H9 (cell line): ENCODE results near the gene AP4S1. TPM values are rescaled to one million over a fixed set of nuclear protein-coding genes. Genes with fewer than 3 reads are reported as not detected.
A peak's percentile ranks its signal among the peaks of the same experiment; 100 is the strongest.

Source experiments
- DNase-seq: peaks from one replicate; pipeline ENCODE4 v3.0.0-alpha.2; 2017
- H2AFZ ChIP-seq: one replicate; pipeline ENCODE4 v1.6.1; 2013; ENCODE audit warnings: mild to moderate bottlenecking, low read length, control low read depth, moderate library complexity
- H2AK5ac ChIP-seq: 2 replicates; pipeline ENCODE4 v1.6.1; 2013; ENCODE audit warnings: low read length, control low read depth, mixed read lengths; ENCODE audit not compliant: insufficient read length
- H2BK120ac ChIP-seq: one replicate; pipeline ENCODE4 v1.6.1; 2013; ENCODE audit warnings: low read depth, mild to moderate bottlenecking, low read length, control low read depth, inconsistent platforms; ENCODE audit not compliant: poor library complexity, severe bottlenecking
- H2BK12ac ChIP-seq: 2 replicates; pipeline ENCODE4 v1.6.1; 2013; ENCODE audit warnings: low read length, control low read depth, mixed read lengths, low read depth; ENCODE audit not compliant: insufficient read length
- H2BK15ac ChIP-seq: 2 replicates; pipeline ENCODE4 v1.6.1; 2013; ENCODE audit warnings: low read depth, low read length, control low read depth
- H2BK20ac ChIP-seq: one replicate; pipeline ENCODE4 v1.6.1; 2013; ENCODE audit warnings: low read depth, mild to moderate bottlenecking, low read length, control low read depth, inconsistent platforms; ENCODE audit not compliant: poor library complexity, severe bottlenecking
- H2BK5ac ChIP-seq: 2 replicates; pipeline ENCODE4 v1.6.1; 2013; ENCODE audit warnings: low read length, control low read depth, mixed read lengths; ENCODE audit not compliant: insufficient read length
- H3K14ac ChIP-seq: 2 replicates; pipeline ENCODE4 v1.6.1; 2013; ENCODE audit warnings: low read length, control low read depth; ENCODE audit not compliant: insufficient read depth
- H3K18ac ChIP-seq: 2 replicates; pipeline ENCODE4 v1.6.1; 2013; ENCODE audit warnings: low read depth, mild to moderate bottlenecking, mixed read lengths, low read length, control low read depth; ENCODE audit not compliant: insufficient read length
- H3K23ac ChIP-seq: 2 replicates; pipeline ENCODE4 v1.6.1; 2013; ENCODE audit warnings: low read length, control low read depth, mixed read lengths, low read depth; ENCODE audit not compliant: insufficient read length
- H3K23me2 ChIP-seq: 2 replicates; pipeline ENCODE4 v1.6.1; 2013; ENCODE audit warnings: low read depth, mild to moderate bottlenecking, mixed read lengths, low read length, control low read depth; ENCODE audit not compliant: insufficient read length, poor library complexity, severe bottlenecking
- H3K27ac ChIP-seq: 2 replicates; pipeline ENCODE4 v1.5.1; 2013; ENCODE audit warnings: low read length, control low read depth, mixed read lengths, low read depth; ENCODE audit not compliant: insufficient read length
- H3K27me3 ChIP-seq: 2 replicates; pipeline ENCODE4 v1.6.1; 2013; ENCODE audit warnings: low read length, control low read depth, inconsistent platforms; ENCODE audit not compliant: insufficient read depth
- H3K4ac ChIP-seq: 2 replicates; pipeline ENCODE4 v1.6.1; 2013; ENCODE audit warnings: low read depth, mild to moderate bottlenecking, control low read depth, inconsistent platforms, low read length, moderate library complexity
- H3K4me1 ChIP-seq: 2 replicates; pipeline ENCODE4 v1.6.1; 2013; ENCODE audit warnings: low read length, control low read depth, inconsistent platforms; ENCODE audit not compliant: insufficient read depth
- H3K4me2 ChIP-seq: 2 replicates; pipeline ENCODE4 v1.6.1; 2013; ENCODE audit warnings: low read length, control low read depth, mixed read lengths; ENCODE audit not compliant: insufficient read length, insufficient read depth
- H3K56ac ChIP-seq: 2 replicates; pipeline ENCODE4 v1.6.1; 2013; ENCODE audit warnings: low read depth, mild to moderate bottlenecking, mixed read lengths, low read length, control low read depth; ENCODE audit not compliant: insufficient read length
- H3K79me1 ChIP-seq: 2 replicates; pipeline ENCODE4 v1.6.1; 2013; ENCODE audit warnings: low read depth, mild to moderate bottlenecking, moderate library complexity, low read length, control low read depth, inconsistent platforms; ENCODE audit not compliant: insufficient read depth, poor library complexity, severe bottlenecking
- H3K79me2 ChIP-seq: 2 replicates; pipeline ENCODE4 v1.6.1; 2013; ENCODE audit warnings: low read length, control low read depth, inconsistent platforms; ENCODE audit not compliant: insufficient read depth
- H3K9ac ChIP-seq: 2 replicates; pipeline ENCODE4 v1.6.1; 2013; ENCODE audit warnings: low read length, control low read depth, mixed read lengths; ENCODE audit not compliant: insufficient read length; ENCODE audit errors: extremely low read depth
- H3K9me3 ChIP-seq: one replicate; pipeline ENCODE4 v1.6.1; 2013; ENCODE audit warnings: low read depth, low read length, inconsistent platforms; ENCODE audit not compliant: control insufficient read depth
- H3T11ph ChIP-seq: one replicate; pipeline ENCODE4 v1.6.1; 2013; ENCODE audit warnings: mild to moderate bottlenecking, low read length, control low read depth, inconsistent platforms
- H4K20me1 ChIP-seq: one replicate; pipeline ENCODE4 v1.6.1; 2013; ENCODE audit not compliant: control insufficient read depth, insufficient read length, insufficient read depth
- H4K5ac ChIP-seq: 2 replicates; pipeline ENCODE4 v1.6.1; 2013; ENCODE audit warnings: low read depth, mild to moderate bottlenecking, mixed read lengths, low read length, control low read depth; ENCODE audit not compliant: insufficient read length
- H4K8ac ChIP-seq: replicated peaks from 2 replicates; pipeline ENCODE4 v1.6.1; 2013; ENCODE audit warnings: low read length, control low read depth, mixed read lengths, low read depth; ENCODE audit not compliant: insufficient read length
- H4K91ac ChIP-seq: 2 replicates; pipeline ENCODE4 v1.6.1; 2013; ENCODE audit warnings: low read depth, mild to moderate bottlenecking, moderate library complexity, mixed read lengths, low read length, control low read depth; ENCODE audit not compliant: insufficient read length
- H3K27ac Mint-ChIP-seq, 3 experiments: 2 replicates in 2 of 3; 3 replicates in 1 of 3; pipeline ENCODE4 v1.8.0; 2020 to 2021; ENCODE audit warnings: mixed read lengths in 3 of 3, mild to moderate bottlenecking in 1 of 3, moderate library complexity in 1 of 3
- H3K27me3 Mint-ChIP-seq: 2 replicates; pipeline ENCODE4 v1.8.0; 2021; ENCODE audit warnings: low read depth, mild to moderate bottlenecking, moderate library complexity, mixed read lengths
- H3K36me3 Mint-ChIP-seq, 3 experiments: 2 replicates in 2 of 3; 3 replicates in 1 of 3; pipeline ENCODE4 v1.8.0; 2020 to 2021; ENCODE audit warnings: low read depth in 3 of 3, mixed read lengths in 3 of 3; ENCODE audit not compliant: insufficient read depth in 1 of 3
- H3K4me1 Mint-ChIP-seq, 2 experiments: 2 replicates each; pipeline ENCODE4 v1.8.0; 2020; ENCODE audit warnings: mixed read lengths in 2 of 2
- H3K4me3 Mint-ChIP-seq, 2 experiments: 2 replicates in 1 of 2; 3 replicates in 1 of 2; pipeline ENCODE4 v1.8.0; 2020 to 2021; ENCODE audit warnings: mild to moderate bottlenecking in 2 of 2, mixed read lengths in 2 of 2, moderate library complexity in 1 of 2
- H3K9me3 Mint-ChIP-seq, 2 experiments: 2 replicates in 1 of 2; 3 replicates in 1 of 2; pipeline ENCODE4 v1.8.0; 2020; ENCODE audit warnings: mild to moderate bottlenecking in 2 of 2, mixed read lengths in 2 of 2, moderate library complexity in 1 of 2
- CTCF ChIP-seq: fragments of 200-600 bp; sonication (generic); conservative IDR thresholded peaks from 3 replicates; pipeline ENCODE4 v1.8.0; 2021; ENCODE audit warnings: antibody characterized with exemption, mild to moderate bottlenecking
- WGBS: extraction: QIAGEN DNeasy Blood & Tissue Kit; methylation state at CpG from one replicate; pipeline ENCODE4 v1.1.7; 2013; ENCODE audit warnings: missing lambda C conversion rate, low lambda C conversion rate, mixed read lengths; ENCODE audit not compliant: insufficient read length; ENCODE audit errors: extremely low coverage; 5-methylcytosine and 5-hydroxymethylcytosine counted together
- total RNA-seq: library from RNA; stranded (reverse); gene quantifications from 2 replicates; pipeline ENCODE4 v1.2.1, GENCODE V29; 2021

AP4S1 gene
- total RNA-seq, 1 experiment from 2014 or later, result 13.7 TPM

GRCh38 chr14:31024577-31025366 is 677 bp upstream of the AP4S1 start:
- Histone ChIP-seq H3K23me2 (peaks cover 12% of the 10 kb centered on the region), H3T11ph (no peak overlapping the region), H3K79me2 (peaks cover 22% of the 10 kb centered on the region; the same call in 1 of the 2 replicates), H3K18ac (no peak overlapping the region), H3K56ac (no peak overlapping the region), H3K4ac (no peak overlapping the region), H2BK5ac (no peak overlapping the region), H2AFZ (no peak overlapping the region), H4K8ac (no peak overlapping the region), H4K5ac (no peak overlapping the region), H2BK120ac (no peak overlapping the region), H3K27ac (peak overlapping the region; percentile 29), H2BK20ac (no peak overlapping the region), H4K20me1 (no peaks in the 10 kb centered on the region), H3K9ac (peak overlapping the region; percentile 93), H2AK5ac (no peak overlapping the region), H3K23ac (no peak overlapping the region), H2BK15ac (no peak overlapping the region), H3K27me3 (no peaks in the 10 kb centered on the region), H3K9me3 (no peaks in the 10 kb centered on the region), H3K4me2 (peak overlapping the region; percentile 94), H3K79me1 (no peaks in the 10 kb centered on the region), H4K91ac (no peak overlapping the region), H2BK12ac (no peak overlapping the region), H3K4me1 (no peaks in the 10 kb centered on the region), H3K14ac (peak overlapping the region; percentile 23; the same call in 1 of the 2 replicates)
- H3K4me3 Mint-ChIP-seq, result peak overlapping the region; percentile 74 to 91
- no CpG with 5 or more reads among the region's 11 CpGs for WGBS
- no peak for DNase-seq
- peaks cover 19 to 39% of the 10 kb centered on the region in 2 experiments for H3K4me1 Mint-ChIP-seq
- H3K27me3 Mint-ChIP-seq, result no peaks in the 10 kb centered on the region
- no peak for TF ChIP-seq CTCF
- peaks cover 9 to 21% (median 19%) of the 10 kb centered on the region in 3 experiments; a peak in 6 of 7 replicates for H3K36me3 Mint-ChIP-seq
- H3K9me3 Mint-ChIP-seq, result no peaks in the 10 kb centered on the region; a peak in 1 of 5 replicates
- H3K27ac Mint-ChIP-seq, result peak overlapping the region; percentile 68 to 74 (median 69); a peak in 6 of 7 replicates
